Measurements from ENCODE around the gene IL17F. TPM values are rescaled to one million over a fixed set of nuclear protein-coding genes. Genes with fewer than 3 reads are reported as not detected.
"Not testable (repeated sequence)": the region's sequence is repeated elsewhere in the genome, so short reads cannot be mapped to it uniquely, and the experiment has no call there.

The IL17F gene
- polyA plus RNA-seq, 1 donor = 0.40 TPM

DNA sequence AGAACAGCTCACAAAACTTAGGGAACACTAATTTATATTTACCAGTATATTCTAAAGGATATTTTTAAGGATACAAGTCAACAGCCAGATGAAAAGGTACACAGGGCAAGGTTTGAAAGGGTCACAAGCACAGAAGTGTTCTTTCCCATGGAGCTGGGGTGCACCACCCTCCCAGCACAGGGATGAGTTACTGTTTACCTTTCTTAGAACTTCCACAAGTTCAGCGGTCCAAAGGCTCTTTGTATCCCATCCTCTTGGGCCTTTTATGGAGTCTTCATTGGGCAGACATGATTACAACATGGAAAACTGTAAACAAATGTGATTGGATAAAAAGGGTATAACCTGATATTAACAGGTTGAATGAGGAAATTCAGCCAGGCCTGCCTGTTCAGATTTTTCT lies 1.1 kb upstream of the IL17F start:
- DNase-seq = no peak

DNA sequence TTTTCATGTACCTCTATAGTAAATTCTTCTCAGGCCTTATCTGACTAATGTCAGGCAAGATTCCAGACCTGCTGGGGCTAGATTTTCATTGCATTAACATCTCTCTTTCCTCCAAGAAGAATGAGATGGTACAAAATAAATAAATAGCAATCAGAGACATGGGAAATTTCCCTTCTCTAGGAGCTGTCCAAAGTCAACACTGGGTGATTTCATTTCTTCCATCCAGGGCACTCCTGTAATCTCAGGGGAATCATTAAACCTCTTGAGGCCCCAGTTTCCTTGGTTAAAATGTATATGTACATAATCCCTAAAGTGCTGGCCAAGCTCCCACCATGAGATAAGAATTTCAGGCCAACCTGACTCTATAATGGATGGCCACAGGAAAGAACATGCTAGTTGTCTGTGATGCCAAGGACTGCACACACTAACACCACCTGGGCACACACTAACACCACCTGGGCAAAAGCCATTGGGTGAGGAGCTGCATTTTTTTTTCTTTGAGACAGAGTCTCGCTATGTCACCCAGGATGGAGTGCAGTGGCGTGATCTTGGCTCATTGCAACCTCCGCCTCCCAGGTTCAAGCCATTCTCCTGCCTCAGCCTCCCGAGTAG lies 912 bp downstream of the IL17F start:
- no peak for DNase-seq

DNA sequence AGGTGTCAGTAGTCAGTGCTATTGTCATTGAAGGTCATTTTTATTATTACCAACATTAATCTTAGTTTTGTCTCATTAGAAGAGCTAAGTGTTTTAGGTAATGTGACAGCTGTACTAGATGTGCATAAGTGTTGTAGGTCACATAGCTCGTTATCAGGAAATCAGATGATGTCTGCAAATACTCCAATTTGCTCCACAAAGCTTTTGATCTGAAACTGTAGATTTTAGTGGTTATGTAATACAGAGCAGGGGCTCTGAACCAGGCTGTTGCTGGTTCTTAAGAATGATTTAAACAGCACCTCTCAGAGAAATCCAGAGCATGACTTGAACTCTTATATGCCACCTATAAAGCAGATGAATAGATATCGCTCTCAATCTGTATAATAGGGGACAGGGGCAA lies 2.5 kb downstream of the IL17F start:
- DNase-seq = no peak

DNA sequence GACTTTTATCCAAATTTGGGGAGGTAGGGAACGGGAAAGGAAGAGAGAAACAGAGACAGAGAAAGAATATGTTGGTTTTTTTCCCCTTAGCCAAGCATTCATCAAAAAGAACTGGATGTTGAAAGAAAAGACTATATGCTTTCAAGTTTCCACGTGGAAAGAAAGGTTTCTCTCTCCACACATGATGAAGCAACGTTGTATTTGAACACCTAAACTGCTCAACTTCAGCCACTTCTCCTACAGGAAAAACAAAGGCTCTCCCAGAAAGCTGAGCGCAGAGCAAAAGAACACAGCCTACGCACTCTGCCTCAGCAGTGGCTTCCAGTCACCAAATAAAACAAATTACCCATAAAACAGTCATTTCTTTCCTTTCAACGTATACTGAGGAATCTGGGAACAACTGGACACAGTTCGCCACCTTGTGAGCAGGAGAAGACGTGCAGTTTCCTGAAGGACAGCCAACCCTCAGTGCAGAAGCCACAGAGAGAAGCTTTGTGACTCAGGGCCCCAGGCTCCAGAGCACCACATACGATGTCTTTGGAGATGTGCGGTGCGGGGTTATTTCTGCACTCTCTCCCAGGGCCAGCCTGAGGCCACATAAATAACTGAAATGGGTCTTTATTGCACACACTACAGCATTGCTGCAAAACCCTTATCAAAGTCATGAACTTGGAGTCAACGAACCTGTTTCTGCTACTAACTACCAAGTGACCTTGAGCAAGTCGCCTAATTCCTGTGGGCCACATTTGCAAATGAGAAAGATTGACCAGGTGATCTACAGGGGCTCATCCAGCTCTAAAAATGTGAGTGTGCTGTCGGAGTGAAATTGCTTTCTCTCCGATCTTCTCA lies 10.1 kb downstream of the IL17F start:
- peak; percentile 84 for DNase-seq

DNA sequence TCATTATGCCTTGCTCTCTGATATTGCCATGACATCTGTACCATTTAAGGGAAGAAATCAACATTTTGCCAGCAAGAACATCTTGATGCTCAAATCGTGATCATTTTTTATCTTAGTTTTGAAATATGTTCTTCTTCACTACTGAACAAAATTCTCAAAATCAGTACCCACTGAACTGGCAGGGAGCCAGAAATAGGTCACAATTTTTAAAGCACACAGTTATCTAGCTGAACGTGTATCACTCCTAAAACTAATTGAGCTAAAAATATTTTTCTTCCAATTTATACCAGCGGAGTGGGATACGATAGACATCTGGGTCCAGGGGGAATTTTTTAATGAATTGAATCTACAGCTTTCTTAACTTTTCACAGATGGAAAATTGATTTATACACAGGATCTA lies 11.3 kb downstream of the IL17F start:
- DNase-seq = no peak

DNA sequence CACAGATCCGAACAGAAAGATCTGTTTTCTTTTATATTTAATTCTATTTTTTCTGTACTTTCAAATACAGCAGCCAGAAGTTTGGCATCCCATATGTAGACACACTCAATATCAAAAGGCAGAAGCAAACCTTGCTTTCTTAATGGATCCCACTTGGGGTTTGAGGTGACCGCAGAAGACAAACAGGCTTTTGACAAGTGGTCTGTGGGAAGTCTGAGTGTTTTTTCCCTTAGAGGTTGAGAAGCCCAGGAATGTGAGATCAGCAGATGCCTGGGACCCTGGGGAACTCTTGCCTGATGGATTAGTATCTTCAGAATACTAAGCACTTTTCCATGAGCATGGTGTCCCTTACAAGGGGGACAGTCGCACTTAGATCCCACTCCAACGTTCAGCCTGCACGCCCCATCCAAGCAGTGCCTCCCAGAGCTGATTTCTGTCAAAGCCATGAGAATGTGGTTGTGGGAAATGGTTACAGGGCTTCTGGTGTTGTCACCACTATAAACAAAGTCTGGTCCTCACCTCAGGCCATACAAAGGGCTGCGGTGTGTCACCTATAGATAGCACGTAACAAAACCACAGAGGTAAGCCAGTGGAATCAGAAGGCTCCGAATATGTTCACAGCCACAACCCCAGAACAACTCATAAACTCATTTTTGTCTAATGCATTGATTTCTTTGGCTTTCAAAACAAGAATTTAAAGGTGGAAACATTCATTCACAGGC lies 12.7 kb downstream of the IL17F start:
- no peak for DNase-seq

DNA sequence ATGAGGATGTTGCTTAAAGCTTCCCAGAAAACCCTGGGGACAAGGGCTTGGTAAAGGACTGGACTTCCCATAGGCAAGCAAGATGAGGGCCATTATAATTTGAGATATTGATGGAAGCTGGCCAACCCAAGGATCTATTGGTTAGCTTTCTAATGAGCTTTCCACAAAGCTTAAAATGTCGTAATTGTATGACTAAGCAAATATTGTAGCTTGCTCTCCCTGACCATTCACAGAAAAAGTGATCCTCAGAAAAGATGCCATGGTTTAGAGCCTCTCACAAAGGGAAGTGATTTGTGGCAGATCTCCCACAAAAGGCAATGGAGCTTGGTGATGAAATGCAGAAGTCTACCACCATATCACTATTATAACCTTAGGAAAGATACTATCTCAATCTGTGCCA lies 13.6 kb downstream of the IL17F start:
- DNase-seq = no peak

DNA sequence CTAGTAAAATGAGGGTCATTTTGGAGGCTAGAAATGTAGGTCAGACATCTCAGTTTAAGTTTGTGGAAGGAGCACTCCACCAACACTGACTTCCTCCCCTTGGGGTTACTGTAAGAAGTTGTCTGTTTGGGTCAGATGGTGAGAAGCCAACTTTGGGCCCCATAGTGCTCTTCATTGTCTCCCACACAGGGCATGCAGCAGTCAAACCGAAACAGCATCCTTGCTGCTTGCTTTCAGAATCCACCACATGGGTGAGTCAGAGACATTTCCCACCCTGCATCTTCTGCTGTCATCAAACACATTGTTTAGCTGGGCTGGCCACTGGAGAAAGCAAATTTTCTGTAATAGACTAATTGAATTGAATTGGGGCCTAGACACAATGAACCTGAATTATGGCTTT lies 16.8 kb downstream of the IL17F start:
- no peak for DNase-seq

DNA sequence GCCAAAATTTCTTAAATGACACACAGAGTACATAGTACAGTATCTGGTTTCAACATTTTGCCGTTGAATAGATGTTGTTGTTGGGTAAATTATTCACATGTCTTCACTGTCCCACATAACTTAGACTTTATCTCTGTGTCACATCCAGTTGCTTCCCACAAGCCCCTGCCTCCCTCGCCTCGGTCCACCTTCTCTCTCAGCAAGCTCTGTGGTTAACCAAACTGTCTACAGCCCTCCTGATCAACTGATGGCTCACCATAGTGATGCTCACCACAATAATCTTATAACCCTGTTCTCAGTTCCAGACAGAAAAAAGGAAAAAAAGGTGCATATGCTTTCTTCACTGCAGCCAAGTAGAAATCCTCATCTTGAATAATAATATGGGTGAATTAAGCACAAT lies 23.0 kb downstream of the IL17F start:
- DNase-seq = no peak

DNA sequence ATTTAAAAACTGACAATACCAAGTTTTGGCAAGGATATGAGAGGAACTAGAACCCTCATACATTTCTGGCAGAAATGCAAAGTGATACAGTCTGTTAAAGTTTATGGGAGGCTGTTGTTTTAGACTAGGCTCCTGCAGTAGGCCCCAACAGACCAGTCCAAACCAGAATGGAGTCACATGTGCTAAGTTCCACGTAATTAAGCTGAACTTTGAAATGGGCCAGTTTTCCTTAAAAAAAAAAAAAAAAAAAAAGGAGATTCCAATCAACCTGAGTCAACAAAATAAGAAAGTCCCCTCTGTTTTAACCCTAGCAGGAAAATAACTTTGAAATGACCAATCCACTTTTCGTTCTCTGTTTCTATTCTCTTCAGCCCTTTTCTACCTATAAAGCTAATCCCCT lies 26.5 kb downstream of the IL17F start:
- DNase-seq = no peak

DNA sequence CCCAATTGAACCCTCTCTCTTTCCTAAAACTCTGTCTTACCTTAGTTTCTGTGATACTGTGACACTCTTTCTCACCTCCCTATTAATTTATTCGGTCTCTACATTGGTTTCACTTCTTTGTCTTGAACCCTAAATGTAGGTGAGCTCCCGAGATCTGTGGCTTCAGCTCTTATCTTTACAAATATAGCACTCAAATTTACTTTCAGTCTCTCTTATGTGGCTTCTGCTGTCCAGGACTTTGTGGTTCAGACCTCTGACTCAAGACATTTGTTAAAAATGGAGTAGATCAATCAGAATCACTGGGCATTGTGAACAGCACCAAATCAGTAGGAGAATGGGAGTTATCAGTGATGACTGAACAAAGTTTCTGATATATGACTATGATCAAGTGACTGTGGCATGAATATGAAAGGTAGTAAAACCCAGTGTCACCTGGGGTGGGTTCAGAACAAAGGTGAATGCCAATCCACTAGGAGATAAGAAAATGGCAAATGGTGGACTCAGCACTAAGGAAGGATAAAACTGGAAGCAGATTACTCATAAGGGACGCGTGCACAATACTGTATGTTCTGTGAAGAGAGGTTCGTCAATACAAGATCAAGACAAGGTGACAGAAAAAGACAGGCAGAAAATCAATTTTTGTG lies 27.2 kb downstream of the IL17F start:
- no peak for DNase-seq

DNA sequence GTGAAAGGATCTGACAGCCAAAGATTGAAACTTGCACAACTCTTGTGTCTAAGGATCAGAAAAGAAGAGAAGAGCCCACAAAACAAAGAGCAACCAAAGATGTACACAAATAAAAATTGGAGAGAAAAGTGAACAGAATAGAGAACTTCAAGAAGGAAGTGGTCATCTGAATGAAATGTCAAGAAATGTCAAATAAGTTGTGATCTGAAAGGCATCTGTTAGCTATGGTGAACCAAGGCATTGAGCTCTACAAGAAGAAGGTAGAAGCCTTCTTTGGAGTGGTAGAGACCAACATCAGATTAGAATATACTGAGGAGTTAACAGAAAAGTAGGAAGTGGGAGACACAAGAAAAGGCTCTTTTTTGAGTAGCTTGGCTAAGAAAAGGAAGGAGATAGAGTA lies 28.5 kb downstream of the IL17F start:
- DNase-seq = no peak

DNA sequence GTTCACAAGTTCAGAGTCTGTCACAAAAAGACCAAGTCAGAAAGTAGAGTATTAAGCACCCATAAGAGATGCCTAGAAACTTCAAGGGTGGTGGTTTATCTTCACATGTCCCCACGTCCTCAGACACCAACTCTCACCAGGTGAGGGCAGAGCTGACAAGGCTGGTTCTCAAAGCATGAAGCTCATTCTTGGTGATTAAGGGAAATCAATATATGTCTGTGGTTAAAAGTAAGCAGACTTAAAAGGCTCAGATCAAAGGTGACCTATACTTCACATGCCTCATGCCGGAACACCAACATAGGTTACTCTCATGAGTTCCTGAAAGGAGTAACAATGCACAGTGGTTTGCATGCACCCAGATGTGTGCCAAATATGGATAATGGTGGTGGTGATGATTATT lies 31.2 kb downstream of the IL17F start:
- no peak for DNase-seq

DNA sequence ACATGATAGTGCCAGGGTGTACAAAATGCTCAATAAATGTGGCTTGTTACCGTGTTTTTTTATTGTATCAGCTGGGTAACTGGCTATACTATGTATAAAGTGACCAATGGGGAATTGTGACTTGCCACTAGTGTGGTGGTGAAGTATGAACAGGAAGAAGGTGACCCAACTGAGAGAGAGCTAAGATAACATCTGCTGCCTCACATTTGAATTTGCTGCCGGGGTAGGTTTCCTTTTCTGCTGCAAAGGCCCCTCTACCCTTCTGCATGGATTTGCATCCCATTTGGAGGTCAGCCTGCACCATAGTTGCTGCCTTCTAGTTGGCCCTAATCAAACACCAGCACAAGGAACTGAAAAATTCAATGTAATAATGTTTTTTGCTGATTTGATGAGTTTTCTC lies 34.1 kb downstream of the IL17F start:
- DNase-seq = no peak

DNA sequence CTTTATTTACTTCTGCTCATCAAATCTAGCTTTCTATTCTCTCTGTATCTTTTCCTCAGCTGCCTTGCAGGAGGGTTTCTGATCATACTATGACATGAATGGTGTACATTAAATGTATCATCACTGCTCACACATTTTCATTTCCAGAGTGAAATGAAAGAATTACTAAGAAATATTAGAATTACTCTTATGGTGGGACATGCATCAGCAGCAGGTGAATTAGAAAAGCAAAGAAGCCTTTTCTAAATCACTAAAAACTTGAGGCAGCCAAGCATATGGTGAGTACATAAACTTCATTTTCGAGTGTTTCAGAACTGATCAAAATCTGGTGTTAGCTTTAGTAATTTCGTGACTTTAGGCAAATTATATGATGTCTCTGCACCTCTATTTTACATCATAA lies 34.5 kb downstream of the IL17F start:
- DNase-seq = no peak

DNA sequence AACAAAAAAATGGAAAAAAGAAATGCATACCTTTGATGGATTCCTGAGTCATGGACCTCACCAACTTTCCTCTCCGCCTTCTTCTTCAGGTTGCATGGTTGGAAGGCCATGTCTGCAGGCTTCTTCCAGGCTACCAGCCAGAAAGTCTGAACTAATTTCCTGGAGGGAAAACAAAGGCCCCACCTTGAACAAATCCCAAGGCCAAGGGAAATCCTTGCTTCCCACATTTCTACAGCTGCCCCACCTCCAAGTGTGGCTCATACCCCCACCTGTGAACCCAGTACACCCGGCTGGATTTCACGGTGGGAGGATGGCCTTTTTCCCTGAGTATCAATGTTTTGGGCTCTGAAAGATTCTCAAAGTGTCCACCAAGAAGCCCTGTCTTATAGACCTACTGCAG lies 35.7 kb downstream of the IL17F start:
- no peak for DNase-seq

DNA sequence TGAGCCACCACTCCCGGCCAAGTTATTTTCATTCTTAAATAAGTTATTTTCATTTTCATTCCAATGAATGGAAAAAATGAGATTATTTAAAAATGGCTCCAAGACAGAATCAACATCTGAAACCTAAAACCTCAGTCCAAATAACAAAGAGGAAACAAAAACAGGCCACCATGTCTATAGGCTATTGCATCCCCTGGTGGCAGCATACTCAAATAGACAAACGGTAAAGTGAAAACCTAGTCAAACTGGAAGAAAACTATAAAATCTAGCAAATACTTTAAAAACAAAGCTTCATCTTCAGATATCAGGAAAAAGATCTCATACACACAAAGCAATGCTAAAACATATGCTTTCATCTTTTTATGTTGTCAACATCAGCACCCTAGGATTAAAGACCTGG lies 37.2 kb downstream of the IL17F start:
- no peak for DNase-seq

DNA sequence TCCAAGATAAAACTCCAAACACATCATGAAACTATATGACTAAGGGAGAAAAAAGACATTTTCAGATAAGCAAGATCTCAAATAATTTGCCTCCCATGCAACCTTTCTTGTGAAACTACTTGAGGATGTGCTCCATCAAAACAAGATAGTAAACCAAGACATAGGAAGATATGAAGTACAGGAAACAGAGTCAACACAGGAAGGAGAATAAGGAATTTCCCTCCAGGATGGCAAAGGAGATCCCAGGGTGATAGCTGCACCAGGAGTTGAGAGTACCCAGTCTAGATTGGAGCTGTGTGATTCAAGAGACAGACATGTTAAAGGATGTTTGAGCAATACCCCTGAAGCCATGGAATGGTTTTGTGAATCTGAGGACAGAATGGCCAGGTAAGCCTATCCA lies 42.8 kb downstream of the IL17F start:
- no peak for DNase-seq

DNA sequence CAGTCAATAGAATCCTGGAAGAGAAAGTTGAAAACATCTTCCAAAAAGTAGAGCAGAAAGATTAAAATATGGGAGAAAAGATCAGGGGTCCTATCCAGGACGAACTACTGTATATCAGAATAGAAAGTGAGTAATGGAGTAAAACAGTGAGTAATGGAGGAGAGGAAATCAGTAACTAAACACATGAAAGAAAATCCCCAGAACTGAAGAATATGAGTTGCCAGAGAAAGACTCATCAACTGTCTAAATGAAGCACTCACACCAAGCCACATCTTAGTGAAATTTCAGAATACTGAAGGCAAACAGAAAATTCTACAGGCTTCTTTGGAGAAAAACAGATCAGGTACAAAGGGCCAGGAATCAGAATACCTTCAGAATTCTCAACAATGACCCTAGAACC lies 43.3 kb downstream of the IL17F start:
- no peak for DNase-seq

DNA sequence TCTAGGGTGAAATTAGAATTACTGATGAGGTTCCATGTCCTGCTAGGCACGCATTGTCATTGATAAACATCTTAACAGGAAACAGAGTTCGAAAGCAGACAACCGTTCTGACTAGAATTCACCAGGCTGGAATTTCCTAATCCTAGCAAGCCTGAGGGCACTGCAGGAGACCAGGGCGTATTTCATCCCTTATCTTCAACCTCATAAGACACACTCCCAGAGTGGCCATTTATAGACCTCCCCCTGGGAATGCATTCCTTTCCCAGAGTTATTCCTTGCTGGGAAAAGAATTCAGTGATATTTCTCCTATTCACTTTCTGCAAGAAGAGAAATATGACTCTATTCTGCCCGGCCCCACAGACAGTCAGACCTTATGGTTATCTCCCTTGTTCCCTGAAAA lies 44.2 kb downstream of the IL17F start:
- not testable (repeated sequence) for DNase-seq

DNA sequence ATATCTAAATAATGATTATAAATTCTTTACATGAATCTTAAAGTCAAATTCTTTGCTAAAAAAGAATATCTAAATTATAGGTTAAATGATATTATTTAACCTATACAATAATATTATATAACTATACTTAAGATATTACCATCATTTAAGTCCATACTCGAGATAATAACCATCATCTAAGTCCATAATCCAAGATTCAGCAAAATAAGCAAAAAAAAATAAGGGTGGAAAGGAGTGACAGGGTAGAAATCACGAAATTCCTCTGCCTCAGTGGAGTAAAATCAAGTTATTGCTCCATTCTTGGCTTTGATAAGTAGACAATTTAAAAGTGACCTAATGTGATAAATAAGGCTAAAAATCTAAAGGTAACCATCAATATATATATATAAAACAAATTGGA lies 48.4 kb downstream of the IL17F start:
- DNase-seq = no peak

DNA sequence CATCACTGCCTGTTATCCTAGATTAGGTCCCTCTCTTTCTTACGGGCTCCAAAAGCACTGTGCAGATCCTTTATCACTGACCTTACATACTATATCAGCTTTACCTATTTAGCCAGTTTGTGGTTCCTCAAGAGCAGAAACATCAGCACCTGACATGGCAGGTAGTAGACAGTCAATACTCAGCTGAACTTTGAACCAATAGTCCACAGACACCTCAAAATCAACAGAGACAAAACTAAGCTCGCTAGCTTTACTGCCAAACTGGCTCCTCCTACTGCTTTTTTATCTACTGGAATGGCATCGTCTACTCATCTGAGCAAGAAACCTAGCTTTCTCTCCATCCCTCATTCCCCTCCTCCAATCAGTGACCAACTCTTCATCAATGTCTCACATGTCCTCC lies 52.5 kb downstream of the IL17F start:
- DNase-seq = no peak

DNA sequence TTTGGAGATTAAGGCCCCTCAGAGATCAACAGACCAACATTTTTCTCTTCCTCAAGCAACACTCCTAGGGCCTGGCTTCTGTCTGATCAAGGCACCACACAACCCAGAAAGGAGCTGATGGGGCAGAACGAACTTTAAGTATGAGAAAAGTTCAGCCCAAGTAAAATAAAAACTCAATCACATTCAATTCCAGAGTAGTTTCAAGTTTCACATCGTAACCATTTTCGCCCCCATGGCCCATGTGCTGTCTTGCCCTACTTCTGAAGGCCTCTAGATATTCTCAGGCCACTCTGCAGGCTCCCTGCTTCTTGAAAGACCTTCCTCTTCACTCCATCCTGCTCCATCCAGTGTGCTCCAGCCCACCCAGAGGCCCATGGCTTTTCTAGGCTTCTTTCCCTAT lies 53.9 kb downstream of the IL17F start:
- DNase-seq = no peak

Measured in left kidney (tissue), 2 donors.